DMS 273 (cell line): ENCODE results near the gene TCERG1L.

Source experiments
- DNase-seq: peaks from one replicate; lab custom pipeline; 2025; ENCODE audit not compliant: unreplicated experiment; lab: John Stamatoyannopoulos, UW

Gene TCERG1L

DNA sequence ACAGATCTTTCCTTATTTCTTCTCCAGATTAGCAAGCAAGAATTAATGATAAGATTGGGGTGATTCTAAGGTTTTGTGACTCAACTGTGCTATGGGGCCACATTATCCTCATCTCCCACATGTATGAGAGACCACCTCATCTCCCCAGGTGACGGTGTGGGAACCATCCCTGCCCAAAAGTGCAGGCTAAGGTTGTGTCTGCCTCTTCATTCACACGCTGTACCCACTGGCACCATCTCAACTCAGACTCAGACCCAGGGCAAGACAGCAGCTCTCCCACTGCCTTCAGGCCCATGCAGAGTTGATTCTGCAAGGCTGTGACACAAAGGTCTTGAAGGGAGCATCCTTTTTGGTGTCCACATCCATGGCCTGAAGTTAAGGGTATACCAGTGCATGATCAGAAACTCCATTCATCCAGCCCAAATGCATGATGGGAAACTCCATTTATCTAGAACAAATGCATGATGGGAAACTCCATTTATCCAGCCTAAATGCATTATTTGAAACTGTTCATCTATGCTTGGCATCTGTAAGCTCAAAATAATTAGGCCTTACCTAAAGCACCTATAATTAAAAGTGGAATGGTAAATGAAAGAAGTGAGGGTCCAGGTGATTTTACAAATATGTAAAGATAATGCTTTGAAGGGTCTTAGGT, 99.4 kb downstream of the TCERG1L start:
- DNase-seq: no peak

DNA sequence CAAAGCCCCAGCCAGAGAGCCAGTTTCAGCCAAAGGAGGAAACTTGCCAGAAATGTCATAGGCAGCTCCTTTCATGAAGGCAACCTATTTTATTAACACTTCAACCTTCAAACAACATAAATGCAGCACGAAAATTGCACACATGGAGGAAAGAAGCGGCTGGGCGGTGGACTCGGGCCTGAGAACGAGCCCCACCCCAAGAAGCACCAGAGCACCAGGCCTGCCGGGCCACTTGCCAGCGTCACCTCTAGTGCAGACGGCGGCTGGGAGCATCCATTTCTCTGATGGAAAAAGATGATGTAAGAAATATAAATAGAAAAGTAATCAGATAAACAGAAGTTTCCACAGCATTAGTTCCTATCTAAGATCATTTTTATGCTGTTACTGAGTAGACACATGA, 100.0 kb downstream of the TCERG1L start:
- no peak for DNase-seq

DNA sequence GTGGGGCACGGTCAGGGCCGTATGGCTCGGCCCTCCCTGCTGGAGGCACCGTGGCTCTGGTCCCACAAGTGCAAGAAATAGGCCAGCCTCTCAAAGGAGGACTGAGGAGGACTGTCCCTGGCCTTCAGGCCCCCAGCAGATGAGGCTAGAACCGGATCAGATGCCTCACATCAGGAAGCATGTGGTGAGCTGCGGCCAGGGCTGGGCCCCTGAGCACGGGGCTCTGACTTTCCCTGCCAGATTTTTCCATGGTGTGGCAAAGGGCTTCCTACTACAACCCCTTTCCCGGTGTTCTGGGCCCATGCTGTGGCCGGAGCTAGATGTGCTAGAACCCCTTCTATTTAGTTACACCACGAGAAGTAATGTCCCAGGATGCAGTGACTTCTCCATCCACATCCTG, 100.4 kb downstream of the TCERG1L start:
- DNase-seq: no peak

DNA sequence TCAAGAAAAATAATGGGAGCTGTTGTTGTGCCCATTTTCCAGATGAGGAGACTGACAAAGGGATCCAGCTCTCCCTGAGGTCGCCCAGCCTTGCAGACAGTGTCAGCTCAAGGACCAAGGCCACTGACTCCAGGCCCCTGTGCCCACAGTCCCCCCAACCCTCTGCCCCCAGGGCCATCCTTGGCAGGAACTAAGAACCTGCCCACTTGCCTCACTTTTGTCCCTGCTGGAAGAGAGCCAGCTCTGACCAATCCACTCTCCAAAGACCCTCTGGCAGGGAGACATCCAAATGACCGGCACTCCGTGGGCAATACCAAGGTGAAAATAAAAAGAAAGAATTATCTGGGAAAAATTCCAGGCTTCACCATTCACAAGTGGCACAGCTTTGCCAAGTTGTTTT, 101.3 kb downstream of the TCERG1L start:
- no peak for DNase-seq

DNA sequence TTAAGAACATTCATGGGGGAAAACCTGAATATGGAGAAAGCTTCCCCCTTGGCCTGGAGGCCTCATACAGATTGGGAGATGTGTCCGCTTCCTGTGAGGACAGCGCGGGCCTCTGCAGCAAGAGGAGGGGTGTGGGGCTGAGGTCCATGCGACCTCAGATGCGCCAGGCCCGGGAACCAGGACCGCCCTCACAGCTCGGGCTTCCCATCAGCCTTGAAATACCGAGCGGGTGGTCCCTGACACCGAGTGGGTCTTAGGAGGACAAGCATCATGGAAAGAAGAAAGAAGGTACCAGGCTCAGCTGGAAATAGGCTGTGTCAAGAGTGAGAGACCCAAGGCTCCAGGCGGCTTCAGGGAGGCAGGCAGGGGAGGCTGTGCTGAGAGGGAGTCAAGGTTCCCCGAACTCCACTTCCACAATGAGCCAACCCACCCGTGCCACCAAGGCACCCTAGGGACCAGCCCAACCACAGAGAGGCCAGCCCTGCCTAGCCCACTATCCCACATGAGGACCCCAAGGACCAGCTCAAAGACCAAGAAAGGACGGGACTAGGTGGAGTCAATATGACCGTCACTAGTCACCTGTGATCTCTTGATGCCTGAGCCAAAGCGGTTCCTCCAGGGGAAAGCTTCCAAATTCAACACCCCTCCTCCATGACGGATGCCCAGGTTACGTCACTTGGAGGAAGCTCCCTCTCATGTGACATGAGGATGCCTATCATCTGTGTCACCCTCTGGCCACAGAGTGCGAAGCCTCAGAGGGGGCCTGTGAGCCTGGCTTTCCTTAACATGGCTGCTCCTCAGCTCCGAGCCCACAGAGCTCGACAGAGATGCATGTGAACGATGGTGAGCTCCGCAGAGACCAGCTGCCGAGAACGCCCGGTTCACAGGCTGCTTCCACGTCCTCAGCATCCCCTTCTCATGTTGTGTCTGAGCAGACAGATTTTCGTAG, 103.7 kb downstream of the TCERG1L start:
- DNase-seq: no peak

DNA sequence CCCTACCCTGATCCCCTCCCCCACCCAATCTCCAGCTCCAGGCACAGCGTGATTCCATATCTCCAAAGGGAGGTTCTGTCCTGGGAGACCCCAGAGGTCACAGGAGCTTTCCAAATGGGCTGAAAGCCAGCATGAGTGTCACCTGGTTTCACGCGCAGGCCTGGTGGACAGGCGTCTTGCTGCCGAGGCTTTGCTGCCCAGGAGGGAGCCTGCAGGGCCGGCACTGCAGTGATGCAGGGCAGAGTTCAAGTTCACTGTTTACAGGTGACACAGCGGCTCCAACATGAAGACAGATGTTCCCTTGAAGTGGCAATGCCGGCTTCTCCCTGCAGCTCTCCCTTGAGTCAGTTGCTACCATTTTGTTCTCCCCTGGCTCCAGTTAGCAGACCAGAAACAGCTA, 104.3 kb downstream of the TCERG1L start:
- DNase-seq: no peak

DNA sequence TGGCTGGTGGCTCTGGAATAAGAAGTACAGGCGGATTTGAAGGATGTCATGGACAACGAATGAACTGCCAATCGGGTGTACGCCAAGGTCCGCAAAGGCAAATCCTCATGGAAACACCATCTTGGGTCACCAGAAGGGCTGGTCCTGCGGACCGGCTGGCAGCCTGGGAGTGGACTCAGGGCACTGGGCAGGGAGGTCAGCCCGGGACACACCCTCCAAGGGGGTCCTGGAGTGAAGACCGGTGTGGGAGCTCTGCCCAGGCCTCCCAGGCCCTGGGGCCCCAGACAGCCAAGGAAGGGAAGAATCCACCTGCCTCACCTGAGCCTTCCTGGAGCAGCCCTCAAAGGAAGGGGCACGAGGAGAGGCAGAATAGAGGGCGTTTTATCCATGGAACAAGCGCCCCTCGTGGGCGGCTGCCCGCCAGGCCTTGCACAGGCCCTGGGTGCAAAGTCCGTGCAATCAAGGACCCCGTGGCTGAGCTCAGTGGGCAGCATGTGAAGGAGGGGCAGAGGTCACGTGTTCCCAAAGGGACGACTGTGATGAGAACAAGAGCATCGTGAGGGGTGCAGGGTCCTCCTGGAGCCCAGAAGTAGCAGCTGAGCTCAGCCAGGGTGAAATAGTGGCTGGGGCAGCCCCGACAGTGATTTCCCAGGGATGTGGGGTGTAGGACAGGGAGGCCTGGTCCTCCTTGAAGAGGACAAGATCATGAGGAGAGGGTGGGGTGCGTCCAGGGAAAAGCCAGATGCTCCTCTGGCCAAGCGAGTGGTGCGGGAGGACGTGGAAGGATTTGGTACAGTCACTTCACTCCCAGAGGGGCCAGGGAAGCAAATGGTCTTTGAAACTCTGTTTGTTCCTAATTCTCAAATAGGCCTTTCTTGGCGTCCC, 105.2 kb downstream of the TCERG1L start:
- no peak for DNase-seq

DNA sequence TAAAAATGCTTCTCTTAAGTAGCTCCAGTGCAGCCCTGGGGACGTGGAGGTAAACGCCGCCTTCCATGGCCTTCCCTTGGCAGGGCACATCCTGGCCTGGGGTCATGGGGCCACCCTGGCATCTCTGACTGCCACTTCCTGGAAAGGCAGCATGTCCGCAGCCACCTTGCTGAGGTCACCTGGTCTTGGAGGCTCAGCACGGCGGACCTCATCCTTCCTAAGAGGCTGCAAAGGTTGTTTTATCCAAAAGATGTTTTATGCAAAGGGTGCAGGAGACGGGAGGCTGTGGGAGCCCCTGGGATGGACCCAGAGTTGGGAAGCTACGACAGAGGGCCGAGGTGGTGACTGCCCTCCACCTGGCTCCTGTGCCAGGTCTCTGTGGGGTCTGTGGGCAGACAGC, 106.0 kb downstream of the TCERG1L start:
- DNase-seq: no peak

DNA sequence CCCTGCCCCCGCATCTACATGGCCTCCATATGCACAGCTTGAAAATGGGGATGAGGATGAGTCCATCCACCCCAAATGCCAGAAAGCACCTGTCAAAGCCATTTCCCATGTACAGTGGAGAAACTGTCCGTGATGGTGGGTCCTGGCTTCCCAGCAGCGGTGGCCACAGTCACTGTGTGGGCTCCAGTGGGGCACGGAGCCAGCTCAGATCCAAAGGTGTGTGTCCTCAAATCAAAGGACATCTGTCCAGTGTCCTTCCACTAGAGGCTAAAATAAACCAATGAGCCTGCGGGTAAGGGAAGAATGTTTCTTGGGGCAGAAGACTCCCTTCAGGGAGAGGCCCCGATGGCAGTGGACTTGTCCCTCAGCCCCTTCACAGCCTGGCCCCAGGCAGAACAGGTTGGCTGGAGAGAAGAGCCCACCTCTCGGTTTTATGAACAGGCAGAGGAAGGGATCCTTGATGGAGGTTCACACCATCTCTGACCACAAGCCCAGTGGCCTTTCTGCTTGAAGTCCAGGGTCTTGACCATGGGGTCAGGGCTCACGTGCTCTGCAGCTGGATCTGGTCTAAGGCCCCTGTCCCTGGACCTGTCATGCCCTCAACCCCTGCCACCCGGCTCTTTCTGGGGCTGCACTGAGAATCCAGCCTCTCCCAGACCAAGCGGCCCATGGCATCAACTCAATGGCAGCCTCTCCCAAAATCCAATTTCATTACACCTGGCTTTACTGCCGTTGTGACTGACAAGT, 106.9 kb downstream of the TCERG1L start:
- no peak for DNase-seq

DNA sequence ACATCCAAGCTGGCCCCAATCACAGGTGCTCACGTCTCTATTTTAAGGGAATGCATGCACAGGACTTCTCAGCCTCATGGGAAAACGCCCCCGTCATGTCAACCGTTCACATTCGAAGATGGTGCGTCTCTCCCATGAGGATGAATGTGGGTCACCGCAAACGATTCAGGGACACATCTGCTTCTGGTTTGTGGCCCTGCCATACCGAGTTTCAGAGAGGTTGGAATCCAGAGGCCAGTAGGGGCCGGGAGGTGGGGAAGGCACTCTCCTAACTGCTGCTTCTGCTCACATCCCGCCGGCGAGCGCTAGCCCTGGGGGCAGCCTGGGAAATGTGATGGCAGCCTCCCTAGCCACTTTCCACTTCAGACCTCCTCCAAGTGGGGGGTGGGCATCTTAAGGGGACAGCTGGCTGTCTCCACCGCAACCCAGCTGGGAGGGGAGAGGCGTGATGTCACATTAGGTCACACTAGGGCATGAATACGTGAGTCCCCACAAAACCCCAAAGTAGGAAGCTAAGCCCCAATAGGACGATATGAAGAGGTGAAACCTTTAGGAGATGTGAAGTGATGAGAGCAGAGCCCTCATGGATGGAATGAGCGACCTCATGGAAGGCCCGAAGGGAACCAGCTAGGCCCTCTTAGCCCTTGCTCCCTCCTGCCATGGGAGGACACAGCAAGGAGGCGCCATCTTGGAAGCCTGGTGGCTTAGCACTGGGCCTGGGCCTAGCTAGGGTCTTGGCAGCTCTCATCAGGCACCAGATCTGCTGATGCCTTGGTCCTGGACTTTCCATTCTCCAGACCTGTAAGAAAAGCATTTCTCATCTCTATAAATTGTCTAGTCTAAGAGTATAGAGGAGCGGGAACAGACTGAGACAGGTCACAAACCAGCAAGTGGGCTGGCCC, 107.8 kb downstream of the TCERG1L start:
- no peak for DNase-seq

DNA sequence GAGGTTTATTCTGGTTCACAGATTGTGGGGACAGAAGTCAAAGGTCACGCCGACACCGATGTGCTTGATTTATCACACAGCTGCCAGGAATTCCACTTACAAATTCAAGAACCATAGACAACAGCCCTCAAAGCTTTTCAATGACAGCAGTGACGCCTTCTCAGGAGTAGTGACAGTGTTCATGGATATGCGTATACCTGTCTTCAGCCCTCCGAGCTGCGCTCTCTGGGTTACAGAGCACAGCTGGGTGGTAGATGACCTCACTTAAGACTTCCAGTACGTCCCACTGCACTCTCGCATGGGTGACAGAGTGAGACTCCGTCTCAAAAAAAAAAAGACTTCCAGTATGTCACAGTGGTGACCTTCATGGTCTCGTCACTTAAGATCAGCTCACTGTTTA, 108.5 kb downstream of the TCERG1L start:
- DNase-seq: no peak

DNA sequence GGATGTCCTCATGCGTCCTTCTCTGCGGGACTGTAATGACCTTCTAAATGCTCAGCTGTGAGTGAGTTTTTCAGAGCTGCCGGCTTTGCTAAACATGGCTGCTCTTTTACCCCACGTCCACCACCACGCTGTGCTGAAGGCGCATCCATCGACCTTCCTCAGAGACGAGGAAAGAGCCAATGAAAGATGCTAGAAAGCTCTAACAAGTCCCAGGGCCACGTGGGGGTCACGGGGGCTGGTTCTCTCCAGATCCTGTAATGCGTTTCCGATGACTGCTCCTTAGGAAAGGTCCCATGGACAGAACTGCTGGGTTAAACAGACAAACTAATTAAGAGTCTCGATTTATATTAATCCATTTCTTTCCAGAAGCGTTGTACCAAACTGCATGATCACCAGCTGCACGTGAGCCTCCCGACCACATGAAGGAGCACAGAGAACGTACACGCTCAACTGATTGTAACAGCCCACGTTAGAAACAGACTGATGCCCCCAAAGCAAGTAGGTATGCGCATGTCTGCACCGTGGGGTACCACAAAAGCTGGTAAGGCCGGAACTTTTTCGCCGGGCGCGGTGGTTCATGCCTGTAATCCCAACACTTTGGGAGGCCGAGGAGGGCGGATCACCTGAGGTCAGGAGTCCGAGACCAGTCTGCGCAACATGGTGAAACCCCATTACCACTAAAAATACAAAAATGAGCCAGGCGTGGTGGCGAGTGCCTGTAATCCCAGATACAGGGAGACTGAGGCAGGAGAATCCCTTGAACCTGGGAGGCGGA, 109.6 kb downstream of the TCERG1L start:
- DNase-seq: no peak

DNA sequence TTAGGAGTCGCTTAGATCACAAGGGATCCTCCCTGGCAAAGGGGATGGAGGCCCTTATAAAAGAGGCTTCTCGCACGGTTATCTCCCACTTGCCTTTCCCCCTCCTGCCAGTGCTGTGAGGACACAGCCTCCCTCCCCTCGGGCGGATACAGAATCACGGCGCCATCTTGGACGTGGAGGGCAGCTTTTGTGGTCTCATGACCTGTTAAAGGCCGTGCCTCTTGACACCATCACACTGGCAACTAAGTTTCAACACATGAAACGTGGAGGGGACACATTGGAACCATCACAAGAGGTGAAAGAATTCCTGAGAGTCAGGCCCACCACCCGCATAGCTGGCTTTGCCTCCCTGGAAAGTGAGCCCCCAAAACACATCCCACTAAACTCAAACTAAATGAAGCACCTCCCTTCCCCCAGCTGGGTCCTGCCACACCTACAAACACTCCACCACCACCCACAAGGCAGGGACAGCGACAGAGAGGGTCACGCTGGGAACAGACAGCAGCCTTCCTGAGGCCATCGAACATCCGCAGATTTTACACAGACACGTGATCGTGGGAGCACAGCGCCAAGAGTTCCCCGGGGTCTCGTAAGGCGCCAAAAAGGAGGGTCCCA, 110.6 kb downstream of the TCERG1L start:
- DNase-seq: no peak

DNA sequence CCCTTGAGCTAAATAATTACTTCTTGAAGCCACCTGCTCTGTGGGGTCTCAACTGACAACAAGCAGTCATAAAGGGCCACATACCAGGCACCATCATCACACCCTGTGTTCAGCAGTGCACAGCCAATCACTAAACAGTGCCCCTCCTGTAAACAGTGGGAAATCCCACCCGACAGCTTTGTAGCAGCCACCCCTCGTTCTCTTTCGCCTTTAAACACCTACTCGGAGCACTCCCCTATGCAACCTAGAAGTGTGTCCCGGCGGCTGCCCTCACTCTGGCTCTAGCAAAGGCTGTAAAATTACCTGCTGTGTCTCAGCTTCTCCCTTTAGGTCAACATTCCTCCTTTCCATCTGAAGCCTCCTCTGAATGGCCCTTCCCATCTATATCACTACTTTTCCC, 111.9 kb downstream of the TCERG1L start:
- DNase-seq: no peak

DNA sequence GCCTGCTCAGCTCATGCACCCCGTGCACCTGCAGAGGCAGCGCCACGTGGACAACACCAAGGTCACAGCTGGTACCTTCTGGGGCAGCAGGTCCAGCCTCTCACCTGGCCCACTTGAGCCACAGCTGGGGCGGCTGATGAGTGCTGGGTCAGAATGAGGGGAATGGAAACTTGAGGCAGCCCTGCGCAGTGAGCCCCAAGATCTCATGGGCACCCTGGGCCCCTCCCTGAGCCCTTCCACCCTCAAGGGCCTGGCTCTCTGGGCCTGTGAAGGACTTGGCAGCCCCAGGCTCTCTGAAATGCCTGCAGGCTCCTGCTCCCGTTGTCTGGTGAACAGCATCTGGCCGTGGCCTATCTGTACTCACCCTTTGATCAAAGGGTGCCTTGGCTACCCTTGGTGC, 112.7 kb downstream of the TCERG1L start:
- no peak for DNase-seq

DNA sequence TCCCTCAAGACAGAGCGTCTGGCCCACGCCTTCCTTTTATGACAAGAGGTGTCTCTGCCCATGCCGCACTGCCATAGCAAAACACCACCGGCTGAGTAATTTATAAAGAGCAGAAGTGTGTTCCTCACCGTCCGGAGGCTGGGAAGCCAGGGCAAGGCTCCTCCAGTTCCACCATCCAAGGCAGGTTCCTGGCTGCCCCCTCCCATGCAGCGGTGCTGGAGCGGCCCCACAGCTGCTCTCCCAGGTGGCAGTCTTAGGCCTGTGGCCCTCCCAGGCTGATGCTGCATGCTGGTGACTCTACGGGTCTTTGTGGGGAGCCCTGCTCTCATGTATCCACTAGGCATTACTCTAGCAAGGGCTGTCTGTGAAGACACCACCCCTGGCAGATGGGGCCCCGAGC, 113.1 kb downstream of the TCERG1L start:
- DNase-seq: no peak

DNA sequence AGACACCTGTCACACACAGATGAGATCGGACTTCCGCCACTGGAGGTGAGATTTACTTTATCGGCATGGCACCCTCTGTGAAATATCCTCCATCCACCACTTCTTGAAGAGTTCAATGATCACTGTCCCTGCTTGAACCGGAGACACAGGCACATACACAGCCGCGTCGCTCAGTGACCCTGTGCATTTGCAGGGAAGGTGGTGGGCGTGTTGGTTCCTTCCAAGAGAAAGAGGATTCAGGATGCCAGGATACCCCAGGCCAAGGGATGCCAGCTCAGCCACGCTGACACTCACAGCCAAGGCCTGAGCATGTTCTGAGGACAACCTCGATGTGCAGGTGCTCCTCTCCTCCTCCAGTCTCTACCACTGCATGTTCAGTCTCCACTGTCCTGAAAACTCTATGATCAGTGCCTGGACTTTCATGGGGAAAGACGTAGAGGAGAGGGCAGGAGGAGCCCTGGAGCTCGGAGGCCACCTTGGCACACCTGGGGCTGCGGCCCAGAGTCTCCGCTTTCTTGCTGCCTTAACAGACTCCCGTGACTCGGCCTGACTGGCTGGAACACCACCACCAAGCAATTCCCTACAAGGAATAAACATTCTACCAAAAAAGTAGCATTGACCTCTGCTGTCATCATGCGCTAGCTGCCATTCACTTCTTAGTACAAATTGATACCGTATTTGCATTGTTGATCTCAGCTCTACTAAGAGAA, 115.2 kb downstream of the TCERG1L start:
- DNase-seq: no peak

DNA sequence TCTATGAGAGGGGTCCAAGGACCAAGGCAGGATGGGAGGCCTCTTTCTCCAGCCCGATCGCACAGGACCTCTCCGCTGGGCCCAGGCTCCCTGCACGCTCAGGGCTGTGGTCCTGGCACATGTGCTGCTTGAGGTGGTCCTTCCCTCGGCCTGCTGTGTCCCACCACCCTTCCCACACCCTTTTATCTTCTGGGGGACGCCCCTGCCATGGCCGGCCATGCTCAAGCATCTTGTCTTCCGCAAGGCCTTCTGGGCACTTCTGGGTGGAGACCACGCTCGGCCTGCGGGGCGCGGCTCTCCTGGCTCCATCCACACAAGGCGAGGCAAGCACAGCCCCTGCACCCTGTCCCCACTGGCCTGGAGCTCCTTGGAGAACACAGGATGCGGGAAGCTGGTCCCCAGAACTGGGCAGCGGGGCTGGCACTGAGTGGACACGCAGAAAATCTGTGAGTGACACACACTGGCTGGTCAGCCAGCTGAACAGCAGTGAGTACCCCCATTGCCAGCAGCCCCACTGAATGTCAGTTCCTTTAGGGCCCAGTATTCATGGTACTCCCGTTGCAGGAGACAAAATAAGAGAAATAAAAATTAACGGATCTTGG, 115.9 kb downstream of the TCERG1L start:
- no peak for DNase-seq
